Measurements from ENCODE around the gene EFCAB10.

EFCAB10 gene, protein sequence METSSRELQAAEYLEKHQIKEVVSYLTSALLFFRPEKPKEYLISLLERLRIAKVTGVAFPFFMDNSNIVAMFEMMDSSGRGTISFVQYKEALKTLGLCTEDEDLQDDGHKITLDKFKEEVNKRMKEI

DNA sequence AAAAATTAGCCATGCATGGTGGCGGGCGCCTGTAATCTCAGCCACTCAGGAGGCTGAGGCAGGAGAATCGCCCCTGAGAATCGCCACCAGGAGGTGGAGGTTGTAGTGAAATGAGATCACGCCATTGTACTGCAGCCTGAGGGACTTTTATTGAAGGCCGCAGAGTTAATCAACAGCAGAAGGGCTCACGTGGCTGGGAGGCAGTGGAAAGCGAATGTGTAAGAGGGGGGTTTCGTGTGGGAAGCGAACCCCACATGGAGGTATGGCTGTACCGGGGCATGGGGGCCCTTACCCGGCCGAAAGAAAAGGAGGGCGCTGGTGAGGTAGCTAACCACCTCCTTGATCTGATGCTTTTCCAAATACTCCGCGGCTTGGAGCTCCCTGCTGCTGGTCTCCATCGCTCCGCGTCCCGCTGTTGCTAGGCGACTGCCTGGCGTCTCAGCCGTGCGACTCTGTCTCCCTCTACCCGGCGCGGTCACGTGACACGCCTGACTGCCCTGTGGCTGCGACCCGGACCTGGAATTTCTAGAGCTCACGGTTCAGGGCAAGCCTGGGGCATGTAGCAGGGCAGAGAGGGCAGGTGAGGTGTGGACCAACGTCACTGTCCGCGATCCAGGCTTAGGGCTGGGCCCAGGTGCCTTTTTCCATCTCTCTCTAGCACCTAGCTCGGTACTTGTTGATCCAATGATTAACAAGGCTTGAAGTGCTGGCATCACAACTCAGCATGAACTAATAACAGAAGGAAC lies at the start of gene EFCAB10:
Gene EFCAB10, minus strand, starts transcription at position 428 of the 746 bp plus-strand sequence. Its CDS starts 30 bp downstream, at position 398.
- DNase-seq (ENCODE audit: low read depth): no peak

DNA sequence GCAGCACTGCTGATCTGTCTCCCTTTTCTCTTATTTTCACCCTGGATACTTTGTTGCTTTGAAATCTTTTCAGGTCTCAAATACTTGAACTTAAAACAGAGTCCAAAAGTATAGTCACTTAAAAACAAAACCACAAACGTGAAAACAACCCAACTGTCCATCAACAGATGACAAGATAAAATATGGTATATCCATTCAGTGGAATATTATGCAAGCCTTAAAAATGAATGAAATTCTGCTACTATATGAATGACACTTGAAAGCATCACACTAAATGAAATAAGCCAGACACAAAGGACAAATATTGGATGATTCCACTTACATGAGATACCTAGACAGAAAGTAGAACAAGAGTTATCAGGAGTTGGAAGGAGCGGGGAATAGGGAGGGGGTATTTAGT lies 44.7 kb upstream of the EFCAB10 start:
- no peak for DNase-seq (ENCODE audit: low read depth)

DNA sequence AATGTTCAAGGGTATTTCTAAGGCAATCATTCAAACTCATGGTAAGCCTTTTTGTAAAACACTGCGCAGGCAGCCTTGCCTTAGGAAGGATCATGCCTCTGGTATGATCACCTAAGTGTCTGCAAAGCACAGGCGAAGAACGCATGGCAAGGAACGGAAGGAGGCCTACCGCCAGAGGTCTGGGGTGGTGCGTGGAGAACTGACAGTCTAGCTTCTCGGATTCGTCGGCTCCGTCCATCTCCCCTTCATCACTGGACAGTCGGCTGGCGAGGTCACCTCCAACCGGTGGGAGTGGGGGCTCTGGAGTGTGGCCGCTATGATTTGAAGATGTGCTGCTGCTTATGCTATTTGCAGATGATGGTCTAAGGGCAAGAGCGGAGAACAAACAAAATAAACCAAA lies 42.6 kb upstream of the EFCAB10 start:
- DNase-seq (ENCODE audit: low read depth): no peak

DNA sequence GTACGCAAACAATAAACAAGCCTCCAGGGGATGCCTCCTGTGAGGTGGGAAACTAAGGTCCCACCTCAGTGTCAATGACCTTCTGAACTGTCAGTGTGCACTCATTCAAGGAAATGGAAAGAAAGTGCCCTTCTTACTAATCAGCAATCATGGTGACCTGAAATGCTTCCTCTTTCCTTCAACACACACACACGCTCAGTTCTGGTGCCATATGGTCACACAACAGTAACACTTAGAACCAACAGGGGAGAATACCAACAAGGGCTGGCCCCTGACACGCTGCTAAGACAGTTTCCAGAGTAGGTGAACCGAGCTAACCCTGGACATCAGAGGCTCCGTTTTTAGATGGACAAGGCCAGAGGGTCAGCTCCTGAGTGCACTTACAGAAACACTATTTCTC lies 42.1 kb upstream of the EFCAB10 start:
- no peak for DNase-seq (ENCODE audit: low read depth)

DNA sequence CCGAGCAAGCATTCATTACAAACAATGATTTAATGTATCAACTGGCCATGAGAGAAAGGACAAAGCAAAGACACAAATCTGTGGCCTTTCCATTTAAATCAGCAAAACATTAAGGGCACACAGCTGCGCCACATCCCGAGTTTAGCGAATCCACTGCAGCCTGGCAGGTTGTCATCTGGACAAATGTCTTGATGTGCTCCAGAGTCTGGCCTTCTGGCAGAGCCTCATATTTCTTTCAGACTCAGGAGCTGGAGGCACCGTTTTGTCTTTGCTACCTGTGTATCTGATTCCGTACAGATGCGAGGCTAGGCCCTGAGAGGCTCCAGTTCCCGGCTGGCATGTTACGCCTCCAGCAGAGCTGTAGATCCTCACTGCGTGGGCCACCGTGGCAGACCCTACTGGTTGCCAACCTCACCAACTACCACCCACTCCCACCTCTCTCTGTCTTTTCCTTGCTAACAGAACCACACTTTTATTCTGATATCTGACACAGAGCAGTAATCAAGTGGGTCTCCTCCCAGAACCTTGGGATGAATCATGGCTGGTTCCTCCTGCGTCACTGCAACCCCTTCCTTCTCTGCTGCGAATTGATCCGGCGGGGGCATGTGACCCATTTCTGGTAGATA lies 40.9 kb upstream of the EFCAB10 start:
- DNase-seq (ENCODE audit: low read depth): no peak

DNA sequence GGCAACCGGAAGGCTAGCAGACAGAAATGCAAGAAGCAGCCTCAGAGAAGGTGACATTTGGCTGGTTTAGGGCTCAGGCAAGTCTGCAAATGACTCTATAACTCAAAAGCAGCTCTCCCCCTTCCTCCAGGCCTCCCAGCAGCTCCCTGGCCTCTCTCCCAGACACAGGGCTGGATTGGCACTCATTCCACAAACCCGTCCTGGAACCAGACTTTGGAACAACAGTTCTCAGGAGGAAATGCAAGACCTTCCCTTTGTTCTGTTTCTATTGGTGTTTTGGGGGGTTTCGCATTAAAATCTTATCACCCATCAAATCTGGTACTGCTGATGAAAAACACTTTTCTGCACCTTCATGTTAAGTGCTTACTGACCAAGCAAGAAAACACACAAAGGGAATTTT lies 40.3 kb upstream of the EFCAB10 start:
- DNase-seq (ENCODE audit: low read depth): no peak

DNA sequence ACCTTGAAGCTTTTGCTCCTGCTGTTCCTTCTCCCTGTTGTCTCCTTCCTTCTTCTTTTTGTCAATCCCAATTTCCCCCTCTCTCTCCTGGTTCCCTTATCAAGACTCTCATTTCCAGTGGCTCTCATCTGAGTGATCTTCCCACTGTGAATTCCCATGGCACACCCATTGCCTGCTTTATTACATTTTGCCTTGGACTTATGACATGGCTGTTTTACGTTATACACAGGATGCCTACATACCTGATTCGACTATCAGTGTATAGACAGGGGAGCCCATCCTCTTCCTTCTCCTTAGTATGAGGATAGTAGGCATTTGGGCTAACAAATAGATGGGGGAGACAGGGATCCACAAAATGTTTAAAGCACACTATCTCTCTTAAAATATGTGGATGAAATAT lies 39.9 kb upstream of the EFCAB10 start:
- no peak for DNase-seq (ENCODE audit: low read depth)

DNA sequence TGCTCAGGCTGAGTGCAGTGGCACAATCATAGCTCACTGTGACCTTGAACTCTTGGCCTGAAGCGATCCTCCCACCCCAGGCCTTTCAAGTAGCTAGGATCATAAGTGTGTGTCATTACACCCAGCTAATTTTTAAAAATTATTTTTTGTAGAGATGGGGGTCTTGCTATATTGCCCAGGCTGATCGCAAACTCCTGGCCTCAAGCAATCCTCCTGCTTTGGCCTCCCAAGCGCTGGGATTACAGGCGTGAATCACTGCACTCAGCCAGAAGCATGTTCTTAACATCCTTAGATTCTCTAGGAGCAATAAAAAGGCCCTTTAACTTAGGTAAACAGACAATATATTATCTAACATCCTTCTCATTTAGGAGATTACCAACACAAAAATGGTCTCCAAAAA lies 38.3 kb upstream of the EFCAB10 start:
- DNase-seq (ENCODE audit: low read depth): no peak

DNA sequence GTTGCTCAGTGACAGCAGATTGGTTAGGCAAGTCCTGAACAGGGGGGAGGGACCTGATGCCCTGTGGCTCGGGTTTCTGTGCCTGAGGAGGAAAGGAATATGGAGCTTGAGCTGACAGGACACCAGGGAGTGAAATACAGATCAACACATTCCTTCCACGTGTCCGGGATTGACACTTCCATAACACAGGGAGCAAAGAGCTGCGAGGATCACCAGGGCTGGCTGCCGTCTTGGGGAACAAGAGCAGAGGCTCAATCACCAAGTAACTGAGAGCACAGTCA lies 36.7 kb upstream of the EFCAB10 start:
- no peak for DNase-seq (ENCODE audit: low read depth)

DNA sequence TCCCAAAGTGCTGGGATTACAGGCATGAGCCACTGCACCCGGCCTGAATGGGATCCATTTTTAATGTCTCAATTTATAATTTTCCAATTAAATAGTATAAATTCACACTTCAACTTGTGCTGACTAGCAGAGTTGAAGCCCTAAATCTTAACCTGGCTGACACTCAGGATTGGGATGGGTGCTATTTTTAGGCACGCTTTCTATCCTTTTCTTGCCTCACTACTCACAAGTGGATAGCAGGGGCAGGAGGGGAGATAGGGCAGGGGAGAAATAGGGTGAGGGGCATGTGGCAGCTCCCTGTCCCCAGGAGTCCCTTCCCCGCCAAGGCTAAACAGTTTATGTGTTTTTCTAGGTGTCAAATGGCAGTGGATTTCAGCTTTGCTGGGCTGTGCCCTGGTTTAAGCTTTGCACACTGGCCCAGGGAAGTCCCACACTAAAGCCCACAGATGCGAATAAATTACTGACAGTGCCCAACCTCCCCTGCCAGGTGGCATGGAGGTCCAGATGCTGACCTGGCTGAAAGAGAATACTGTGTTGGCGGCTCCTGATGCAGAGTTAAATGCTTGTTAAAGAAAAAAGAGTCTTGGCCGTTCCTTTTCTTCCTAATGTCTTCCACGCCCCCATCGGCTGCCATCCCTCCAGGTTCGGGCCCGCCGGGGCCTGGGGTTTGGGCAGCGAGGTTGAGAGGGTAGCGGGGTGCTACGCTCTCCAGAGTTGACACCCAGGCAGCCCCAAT lies 36.2 kb upstream of the EFCAB10 start:
- DNase-seq (ENCODE audit: low read depth): no peak

DNA sequence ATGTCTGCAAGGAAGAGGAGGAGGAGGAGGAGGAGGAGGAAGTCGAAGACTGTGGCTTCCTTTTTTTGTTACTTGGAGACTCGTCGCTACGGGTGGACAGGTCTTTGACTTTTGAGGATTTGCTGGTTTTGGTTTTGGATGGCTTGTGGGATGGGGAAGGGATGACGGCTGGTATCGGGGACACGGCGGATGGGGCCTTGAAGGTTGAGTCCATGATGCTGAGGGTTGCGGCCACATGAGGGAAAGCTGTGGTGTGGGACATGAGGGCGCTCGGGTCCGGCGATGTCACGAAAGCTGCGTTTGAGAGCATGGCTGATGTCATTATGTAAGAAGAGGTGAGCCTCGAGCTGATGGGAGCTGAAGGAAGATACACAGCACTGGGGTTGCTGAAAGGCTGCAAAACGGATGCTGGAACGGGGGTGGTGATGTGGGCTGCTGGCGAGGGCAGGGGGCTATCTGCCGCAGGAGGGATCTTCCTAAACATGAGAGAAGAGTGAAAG lies 33.1 kb upstream of the EFCAB10 start:
- DNase-seq (ENCODE audit: low read depth): no peak

DNA sequence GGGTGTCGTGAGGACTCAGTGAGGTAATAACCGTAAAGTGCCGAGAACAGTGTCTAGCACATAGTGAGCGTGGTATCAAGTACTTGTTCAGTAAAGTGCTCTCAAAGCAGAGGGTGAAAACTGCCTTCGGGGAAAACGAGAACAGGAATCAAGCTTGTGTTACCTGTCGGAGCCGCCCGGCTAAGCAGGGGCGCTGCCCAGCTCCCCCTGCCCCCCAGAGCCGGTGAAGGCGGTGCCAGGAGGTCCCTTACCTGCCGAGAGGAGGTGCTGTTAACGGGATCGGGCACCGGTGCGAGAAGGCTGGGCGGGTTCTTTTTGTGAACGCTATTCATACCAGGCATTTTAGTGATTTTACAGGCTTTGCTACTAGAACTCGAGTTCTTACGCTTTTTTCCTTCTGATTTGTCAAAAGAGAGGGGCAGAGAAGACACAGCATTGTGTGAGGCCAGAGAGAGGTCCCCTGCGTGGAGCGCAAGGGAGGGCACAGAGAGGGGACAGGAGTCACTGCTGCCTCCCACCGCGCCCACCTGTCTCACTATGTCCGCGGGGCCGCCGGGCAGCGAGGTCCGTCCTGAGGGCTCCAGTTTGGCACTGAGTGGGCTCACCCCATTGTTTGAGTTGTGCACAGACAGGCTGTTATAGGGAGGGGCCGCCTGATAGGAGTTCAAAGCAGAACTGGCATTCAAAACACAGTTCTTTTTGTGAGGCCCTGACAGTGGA lies 32.5 kb upstream of the EFCAB10 start:
- DNase-seq (ENCODE audit: low read depth): no peak

DNA sequence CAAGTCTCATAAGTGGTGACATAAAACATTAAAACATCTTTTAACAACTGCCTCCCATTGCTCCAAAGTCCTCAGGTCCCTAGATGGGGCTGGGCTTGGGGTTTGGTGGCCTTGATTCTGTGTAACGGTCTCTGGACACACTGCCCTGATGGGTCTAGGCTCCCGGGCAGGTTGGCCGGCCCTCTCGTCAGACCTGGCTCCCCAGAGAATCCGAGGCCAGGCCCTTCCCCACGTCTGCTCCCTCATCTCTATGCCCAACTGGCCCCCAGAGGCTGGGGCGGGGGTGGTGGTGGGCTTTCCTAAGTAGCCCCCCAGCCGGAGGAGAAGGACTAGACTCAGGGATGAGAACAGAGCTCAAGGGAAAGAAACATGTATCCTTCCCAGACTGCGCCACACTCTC lies 31.5 kb upstream of the EFCAB10 start:
- no peak for DNase-seq (ENCODE audit: low read depth)

DNA sequence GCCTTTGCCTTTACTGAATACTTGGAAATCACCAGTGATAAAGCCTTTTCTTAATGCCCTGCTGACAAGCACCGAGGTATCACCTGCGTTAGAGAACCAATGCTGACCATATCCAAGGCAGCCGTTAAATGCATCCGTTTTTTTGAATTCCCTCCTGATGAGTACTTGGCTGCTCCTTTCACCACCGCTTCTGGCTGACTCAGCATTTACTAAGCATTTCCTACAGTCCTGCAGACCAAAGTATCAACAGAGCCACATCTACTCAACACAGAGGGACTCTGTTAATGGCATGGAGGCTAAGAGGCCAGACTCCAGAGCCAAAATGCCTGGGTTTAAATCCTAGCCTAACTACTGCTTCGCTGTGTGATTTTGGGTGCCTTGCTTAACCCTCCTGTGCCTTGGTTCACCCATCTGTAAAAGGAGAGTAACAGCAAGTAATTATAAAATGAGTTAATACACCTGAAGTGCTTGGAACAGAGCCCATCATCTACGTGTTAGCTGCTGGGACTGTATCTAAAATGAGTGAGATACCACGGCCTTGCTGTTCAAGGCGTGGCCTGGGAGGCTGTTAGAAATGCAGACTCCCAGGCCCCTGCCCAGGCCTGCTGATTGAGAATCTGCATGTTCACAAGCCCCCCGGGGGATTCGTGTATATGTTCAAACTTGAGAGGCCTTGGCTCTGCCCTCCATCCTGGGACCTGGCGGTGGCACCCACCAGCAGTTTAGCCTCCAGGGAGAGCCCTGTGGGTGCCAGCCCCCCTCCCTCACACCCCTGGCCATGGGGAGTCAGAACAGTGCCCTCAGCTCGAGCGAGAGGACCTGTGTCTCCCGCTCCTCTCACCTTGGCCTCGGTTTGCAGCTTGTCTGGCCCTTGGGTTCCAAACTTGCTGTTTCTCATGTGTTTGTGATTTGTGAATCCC lies 30.8 kb upstream of the EFCAB10 start:
- no peak for DNase-seq (ENCODE audit: low read depth)

DNA sequence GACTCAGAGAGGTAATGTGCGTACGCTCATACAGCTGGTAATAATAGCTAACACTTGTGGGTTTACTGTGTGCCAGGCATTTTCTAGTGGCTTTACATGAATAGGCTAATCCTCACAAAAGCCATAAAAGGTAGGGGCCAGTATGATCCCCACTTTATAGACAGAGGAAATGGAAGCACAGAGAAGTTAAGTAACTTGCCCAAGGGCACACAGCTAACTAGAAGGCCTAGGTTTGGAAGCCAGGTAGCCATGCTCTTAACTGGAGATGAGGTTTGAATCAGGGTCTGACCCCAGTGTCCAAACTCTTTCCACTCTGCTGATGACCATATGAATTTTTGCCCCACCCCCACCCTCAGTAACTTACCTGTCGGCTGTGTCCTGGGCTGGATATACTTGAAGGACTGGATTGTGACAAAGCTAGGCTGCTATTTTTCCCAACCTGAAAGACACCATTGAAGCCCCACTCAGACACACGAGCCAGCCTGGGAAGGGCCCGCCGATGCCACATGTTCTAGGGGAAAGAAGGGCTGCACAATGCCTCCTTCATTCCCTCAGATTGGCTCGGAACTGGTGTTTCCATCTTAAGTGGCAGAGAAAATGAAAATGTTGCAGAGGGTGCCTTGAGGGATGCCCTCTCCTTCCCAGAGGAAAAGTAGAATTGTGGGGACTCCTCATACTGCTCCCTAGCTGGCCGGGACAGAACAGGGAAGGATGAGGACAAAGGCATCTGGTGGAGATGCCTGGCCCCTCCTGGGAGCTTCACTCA lies 29.1 kb upstream of the EFCAB10 start:
- no peak for DNase-seq (ENCODE audit: low read depth)

DNA sequence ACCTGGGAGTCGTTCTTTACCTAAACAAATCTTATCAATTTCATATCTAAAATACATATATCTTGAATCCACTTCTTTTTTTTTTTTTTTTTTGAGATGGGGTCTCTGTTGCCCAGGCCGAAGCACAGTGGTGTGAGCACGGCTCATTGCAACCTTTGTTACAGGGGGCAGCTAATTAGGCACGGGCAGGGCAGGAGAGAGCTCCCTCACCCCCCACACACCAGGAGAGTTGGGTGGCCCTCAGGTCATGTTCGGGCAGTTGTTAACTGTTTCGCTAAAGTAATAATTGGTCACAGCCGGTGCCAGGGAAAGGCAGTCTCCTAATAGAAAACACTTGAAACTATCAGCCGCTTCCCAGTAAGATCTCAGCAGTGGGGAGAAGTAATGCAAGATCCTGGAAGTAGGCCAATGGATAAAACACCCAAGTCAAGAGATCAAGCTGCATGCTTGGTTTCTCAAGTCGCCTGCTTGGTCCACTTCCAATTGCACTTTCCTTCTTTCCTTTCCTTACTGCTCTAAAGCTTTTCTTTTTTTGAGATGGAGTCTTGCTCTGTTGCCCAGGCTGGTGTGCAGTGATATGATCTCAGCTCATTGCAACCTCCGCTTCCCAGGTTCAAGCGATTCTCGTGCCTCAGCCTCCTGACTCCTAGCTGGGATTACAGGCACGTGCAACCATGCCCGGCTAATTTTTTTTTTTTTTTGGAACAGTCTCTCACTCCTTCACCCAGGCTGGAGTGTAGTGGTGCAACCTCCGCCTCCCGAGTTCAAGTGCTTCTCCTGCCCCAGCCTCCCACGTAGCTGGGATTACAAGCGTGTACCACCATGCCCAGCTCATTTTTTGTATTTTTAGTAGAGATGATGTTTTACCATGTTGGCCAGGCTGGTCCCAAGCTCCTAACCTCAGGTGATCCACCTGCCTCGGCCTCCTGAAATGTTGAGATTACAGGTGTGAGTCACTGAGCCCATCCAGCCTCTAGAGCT lies 21.3 kb upstream of the EFCAB10 start:
- DNase-seq (ENCODE audit: low read depth): no peak

DNA sequence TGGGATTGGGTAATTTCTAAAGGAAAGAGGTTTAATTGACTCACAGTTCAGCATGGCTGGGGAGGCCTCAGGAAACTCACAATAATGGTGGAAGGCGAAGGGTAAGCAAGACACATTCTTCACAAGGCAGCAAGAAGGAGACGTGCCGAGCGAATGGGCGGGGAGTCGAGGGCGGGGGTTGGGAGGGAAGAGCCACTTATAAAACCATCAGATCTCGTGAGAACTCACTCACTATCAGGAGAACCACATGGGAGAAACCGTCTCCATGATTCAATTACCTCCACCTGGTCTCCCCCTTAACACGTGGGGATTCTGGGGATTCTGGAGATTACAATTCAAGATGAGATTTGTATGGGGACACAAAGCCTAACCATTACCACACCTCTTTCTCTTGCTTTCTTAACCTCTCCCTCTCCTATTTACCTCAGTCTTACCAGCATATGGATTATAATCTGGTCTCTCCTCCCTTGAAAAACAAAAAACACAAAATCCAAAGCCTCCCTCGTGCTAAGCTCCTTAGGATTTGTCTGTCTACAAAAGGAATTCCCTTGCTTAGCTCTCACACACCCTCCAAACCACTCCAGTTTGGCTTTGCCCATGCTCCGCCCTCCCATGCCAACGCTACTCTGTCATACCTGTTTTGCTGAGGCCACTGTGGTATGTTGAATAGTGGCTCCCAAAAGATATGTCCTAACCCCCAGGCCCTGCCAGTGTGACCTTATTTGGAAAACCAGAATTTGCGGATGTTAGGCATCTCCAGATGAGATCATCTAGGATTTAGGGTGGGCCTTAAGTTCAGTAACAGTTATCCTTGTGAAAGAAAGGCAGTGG lies 19.6 kb upstream of the EFCAB10 start:
- DNase-seq (ENCODE audit: low read depth): no peak

DNA sequence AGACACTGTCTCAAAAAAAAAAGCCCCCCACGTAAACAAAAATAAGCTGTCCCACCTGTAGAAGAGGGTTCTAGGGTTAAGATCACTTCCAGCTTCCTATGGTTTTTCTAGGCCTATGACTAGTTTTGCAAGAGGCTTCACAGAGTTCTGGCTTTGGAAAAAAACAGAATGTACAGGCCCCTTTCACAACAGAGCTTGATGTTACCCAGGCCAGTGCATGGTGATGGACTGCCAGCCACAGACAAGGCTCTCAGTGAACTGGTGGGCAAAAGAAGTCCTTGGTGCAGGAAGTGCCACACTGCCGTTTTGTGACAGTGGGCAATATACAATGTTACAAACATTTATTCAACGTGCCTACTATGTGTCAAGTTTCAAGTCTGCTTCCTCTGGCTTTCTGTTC lies 18.3 kb upstream of the EFCAB10 start:
- no peak for DNase-seq (ENCODE audit: low read depth)

Measured in CMK (cell line).